ENCODE measurements around the gene RBMS3. TPM values are rescaled to one million over a fixed set of nuclear protein-coding genes. Genes with fewer than 3 reads are reported as not detected.
A peak's percentile ranks its signal among the peaks of the same experiment; 100 is the strongest.

Gene RBMS3
- total RNA-seq, 1 donor from 2014 or later, result 33.0 TPM

DNA sequence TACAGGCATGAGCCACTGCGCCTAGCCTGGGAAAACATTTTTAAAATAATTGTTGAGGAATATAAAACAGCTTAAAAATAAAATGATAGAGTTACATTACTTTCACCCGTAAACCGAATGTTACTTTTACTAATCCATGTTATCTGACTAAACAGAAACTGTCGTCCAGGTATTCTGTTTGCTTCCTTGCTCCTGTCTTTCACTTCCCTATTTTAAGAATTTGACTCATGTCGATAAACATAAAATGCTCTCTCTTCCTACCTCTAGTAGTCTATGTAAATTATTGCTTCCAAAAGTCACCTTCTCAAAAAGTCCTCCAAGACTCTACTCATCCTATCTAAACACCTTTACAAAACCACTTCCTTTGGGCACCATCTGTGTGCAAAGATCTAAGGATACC, 216.4 kb downstream of the RBMS3 start:
- Mint-ChIP-seq H3K27ac (ENCODE audit: unreplicated experiment) (no peak overlapping the region), H3K9me3 (ENCODE audit: unreplicated experiment) (no peaks in the 10 kb centered on the region), H3K4me3 (ENCODE audit: unreplicated experiment) (no peak overlapping the region), H3K36me3 (ENCODE audit: low read depth, unreplicated experiment) (no peaks in the 10 kb centered on the region), H3K27me3 (ENCODE audit: low read depth, unreplicated experiment) (no peaks in the 10 kb centered on the region), H3K4me1 (ENCODE audit: low read depth, unreplicated experiment) (no peaks in the 10 kb centered on the region)
- Histone ChIP-seq H3K27me3 (ENCODE audit: insufficient read depth, low read length) (no peaks in the 10 kb centered on the region), H3K36me3 (ENCODE audit: insufficient read depth, low read length) (no peaks in the 10 kb centered on the region), H4K20me1 (ENCODE audit: insufficient read depth, low read length) (no peaks in the 10 kb centered on the region), H3K9me3 (ENCODE audit: insufficient read depth, low read depth, low read length) (no peaks in the 10 kb centered on the region), H3K4me3 (ENCODE audit: insufficient read depth, low read depth, low read length) (no peak overlapping the region), H3K27ac (ENCODE audit: low read depth, low read length) (no peak overlapping the region), H3K9ac (ENCODE audit: low read length) (no peak overlapping the region), H3K4me2 (ENCODE audit: low read length) (no peak overlapping the region), H3K79me2 (ENCODE audit: insufficient read depth, low read length) (no peaks in the 10 kb centered on the region), H3K4me1 (ENCODE audit: insufficient read depth, low read length) (no peaks in the 10 kb centered on the region), H2AFZ (ENCODE audit: low read depth, low read length) (no peak overlapping the region)
- DNase-seq (ENCODE audit: low read depth) (no peak), FAIRE-seq (no peak)
- no peak for TF ChIP-seq EZH2 (IDR thresholded peaks at IDR 0.05; ENCODE audit: insufficient read depth, low read length)
- TF ChIP-seq CTCF (IDR thresholded peaks at IDR 0.05; ENCODE audit: insufficient read depth, low read depth, low read length), result no peak

- peaks cover 2% of the 10 kb centered on the region for H3K36me3 Mint-ChIP-seq (ENCODE audit: low read depth, unreplicated experiment)
- TF ChIP-seq CTCF (IDR thresholded peaks at IDR 0.05; ENCODE audit: insufficient read depth, low read depth, low read length) (no peak), EZH2 (IDR thresholded peaks at IDR 0.05; ENCODE audit: insufficient read depth, low read length) (no peak)
- no peaks in the 10 kb centered on the region for H4K20me1 ChIP-seq (ENCODE audit: insufficient read depth, low read length)
Measured at GRCh38 chr3:29502771-29503170, 221.9 kb downstream of the RBMS3 start.

GRCh38 chr3:29503314-29503713, 222.4 kb downstream of the RBMS3 start:
- H3K4me3 Mint-ChIP-seq (ENCODE audit: unreplicated experiment), result no peak overlapping the region
- Histone ChIP-seq H3K79me2 (ENCODE audit: insufficient read depth, low read length) (peaks cover 3% of the 10 kb centered on the region), H3K9ac (ENCODE audit: low read length) (no peak overlapping the region), H3K27me3 (ENCODE audit: insufficient read depth, low read length) (no peaks in the 10 kb centered on the region), H2AFZ (ENCODE audit: low read depth, low read length) (no peak overlapping the region), H3K36me3 (ENCODE audit: insufficient read depth, low read length) (no peaks in the 10 kb centered on the region), H3K4me2 (ENCODE audit: low read length) (no peak overlapping the region), H4K20me1 (ENCODE audit: insufficient read depth, low read length) (no peaks in the 10 kb centered on the region), H3K4me1 (ENCODE audit: insufficient read depth, low read length) (no peaks in the 10 kb centered on the region), H3K4me3 (ENCODE audit: insufficient read depth, low read depth, low read length) (no peak overlapping the region), H3K27ac (ENCODE audit: low read depth, low read length) (no peak overlapping the region), H3K9me3 (ENCODE audit: insufficient read depth, low read depth, low read length) (no peaks in the 10 kb centered on the region)
- FAIRE-seq (peak; percentile 26), DNase-seq (ENCODE audit: low read depth) (no peak)
- no peaks in the 10 kb centered on the region for H3K27me3 Mint-ChIP-seq (ENCODE audit: low read depth, unreplicated experiment)
- TF ChIP-seq EZH2 (IDR thresholded peaks at IDR 0.05; ENCODE audit: insufficient read depth, low read length) (no peak), CTCF (IDR thresholded peaks at IDR 0.05; ENCODE audit: insufficient read depth, low read depth, low read length) (no peak)
- H3K27ac Mint-ChIP-seq (ENCODE audit: unreplicated experiment), result no peak overlapping the region
- no peaks in the 10 kb centered on the region for H3K9me3 Mint-ChIP-seq (ENCODE audit: unreplicated experiment)
- no peaks in the 10 kb centered on the region for H3K4me1 Mint-ChIP-seq (ENCODE audit: low read depth, unreplicated experiment)
- H3K36me3 Mint-ChIP-seq (ENCODE audit: low read depth, unreplicated experiment), result peaks cover 2% of the 10 kb centered on the region

More at GRCh38 chr3:29502771-29503170, 221.9 kb downstream of the RBMS3 start:
- DNase-seq (ENCODE audit: low read depth) (no peak), FAIRE-seq (no peak)
- H2AFZ ChIP-seq (ENCODE audit: low read depth, low read length), result no peak overlapping the region
- Mint-ChIP-seq H3K4me3 (ENCODE audit: unreplicated experiment) (no peak overlapping the region), H3K27me3 (ENCODE audit: low read depth, unreplicated experiment) (no peaks in the 10 kb centered on the region), H3K9me3 (ENCODE audit: unreplicated experiment) (no peaks in the 10 kb centered on the region), H3K4me1 (ENCODE audit: low read depth, unreplicated experiment) (no peaks in the 10 kb centered on the region), H3K27ac (ENCODE audit: unreplicated experiment) (no peak overlapping the region)
- no peaks in the 10 kb centered on the region for H3K9me3 ChIP-seq (ENCODE audit: insufficient read depth, low read depth, low read length)
- no peak overlapping the region for H3K9ac ChIP-seq (ENCODE audit: low read length)
- no peaks in the 10 kb centered on the region for H3K27me3 ChIP-seq (ENCODE audit: insufficient read depth, low read length)
- H3K4me2 ChIP-seq (ENCODE audit: low read length), result no peak overlapping the region
- H3K36me3 ChIP-seq (ENCODE audit: insufficient read depth, low read length), result no peaks in the 10 kb centered on the region
- H3K27ac ChIP-seq (ENCODE audit: low read depth, low read length), result no peak overlapping the region
- no peak overlapping the region for H3K4me3 ChIP-seq (ENCODE audit: insufficient read depth, low read depth, low read length)
- no peaks in the 10 kb centered on the region for H3K4me1 ChIP-seq (ENCODE audit: insufficient read depth, low read length)
- H3K79me2 ChIP-seq (ENCODE audit: insufficient read depth, low read length), result peaks cover 3% of the 10 kb centered on the region
